HepG2 (cell line): Measurements from ENCODE around the gene TNFAIP8L1. TPM values are rescaled to one million over a fixed set of nuclear protein-coding genes. Genes with fewer than 3 reads are reported as not detected.
A peak's percentile ranks its signal among the peaks of the same experiment; 100 is the strongest.

ENCODE experiments used
- AKAP8 ChIP-seq: sonication (generic); formaldehyde crosslinking; IDR thresholded peaks from 2 replicates; pipeline ENCODE4 v1.5.1; 2020; ENCODE audit warnings: mild to moderate bottlenecking, missing genetic modification reagents
- ATF4 ChIP-seq, 2 experiments: fragments of 450-650 bp in 1 of 2; sonication (generic) in 1 of 2; formaldehyde crosslinking; IDR thresholded peaks; 2 replicates each; pipeline versions ENCODE4 v1.5.0 to v1.8.0; 2020 to 2022; ENCODE audit warnings: mild to moderate bottlenecking in 1 of 2, missing genetic modification reagents in 1 of 2
- CREBL2 ChIP-seq: sonication (generic); formaldehyde crosslinking; IDR thresholded peaks from 2 replicates; pipeline ENCODE4 v1.8.1; 2023; ENCODE audit warnings: missing genetic modification reagents, mild to moderate bottlenecking, borderline replicate concordance
- NRL ChIP-seq: sonication (generic); formaldehyde crosslinking; IDR thresholded peaks from 2 replicates; pipeline ENCODE4 v1.5.0; 2020; ENCODE audit warnings: missing genetic modification reagents, mild to moderate bottlenecking, moderate library complexity, borderline replicate concordance
- PHF20 ChIP-seq: sonication (generic); formaldehyde crosslinking; IDR thresholded peaks from 2 replicates; pipeline ENCODE4 v1.5.0; 2020; ENCODE audit warnings: mild to moderate bottlenecking, missing genetic modification reagents
- RORA ChIP-seq: sonication (generic); formaldehyde crosslinking; IDR thresholded peaks from 2 replicates; pipeline ENCODE4 v1.5.0; 2020; ENCODE audit warnings: mild to moderate bottlenecking, missing genetic modification reagents, moderate library complexity
- ZBTB2 ChIP-seq: sonication (generic); formaldehyde crosslinking; IDR thresholded peaks from 2 replicates; pipeline ENCODE4 v1.8.0; 2022; ENCODE audit warnings: low read depth, missing genetic modification reagents
- polyA plus RNA-seq, 8 experiments: library from polyadenylated mRNA; depleted of rRNA in 3 of 8; stranded (reverse) in 7 of 8; unstranded in 1 of 8; fragments of >200 nt; fragmentation: Illumina TruSeq in 4 of 8; extraction: Trizol in 4 of 8; gene quantifications; 2 replicates each; pipeline versions ENCODE4 v1.2.1 to v1.2.3, GENCODE V29; 2011 to 2016; ENCODE audit warnings: low read depth in 4 of 8, missing spikeins in 1 of 8, mixed read lengths in 1 of 8; ENCODE audit not compliant: insufficient read depth in 1 of 8
- total RNA-seq, 5 experiments: library from RNA; depleted of rRNA; stranded (reverse); fragments of >200 nt; fragmentation: Illumina TruSeq; extraction: Trizol; gene quantifications; 2 replicates each; pipeline ENCODE4 v1.2.3, GENCODE V29; 2016; ENCODE audit warnings: low read depth in 1 of 5
- TF ChIP-seq, protein P1 (sequence below): sonication (generic); formaldehyde crosslinking; IDR thresholded peaks from one replicate; pipeline ENCODE4 v1.5.1; 2020; ENCODE audit warnings: mild to moderate bottlenecking, missing genetic modification reagents; ENCODE audit errors: not compliant biosample characterization
- TF ChIP-seq, protein P2 (sequence below), 2 experiments: sonication (generic) in 1 of 2; formaldehyde crosslinking in 1 of 2; IDR thresholded peaks; 2 replicates each; pipeline versions ENCODE4 v1.6.1 to v1.9.0; 2014 to 2022; ENCODE audit warnings: antibody characterized with exemption in 1 of 2, borderline replicate concordance in 1 of 2, inconsistent platforms in 1 of 2, low read depth in 1 of 2, missing genetic modification reagents in 1 of 2

Gene TNFAIP8L1
- total and polyA plus RNA-seq, 2 of the 13 experiments (the other 11 are each of a cell fraction or from before 2014, with no cell fraction given): 13.4 to 21.4 TPM

DNA sequence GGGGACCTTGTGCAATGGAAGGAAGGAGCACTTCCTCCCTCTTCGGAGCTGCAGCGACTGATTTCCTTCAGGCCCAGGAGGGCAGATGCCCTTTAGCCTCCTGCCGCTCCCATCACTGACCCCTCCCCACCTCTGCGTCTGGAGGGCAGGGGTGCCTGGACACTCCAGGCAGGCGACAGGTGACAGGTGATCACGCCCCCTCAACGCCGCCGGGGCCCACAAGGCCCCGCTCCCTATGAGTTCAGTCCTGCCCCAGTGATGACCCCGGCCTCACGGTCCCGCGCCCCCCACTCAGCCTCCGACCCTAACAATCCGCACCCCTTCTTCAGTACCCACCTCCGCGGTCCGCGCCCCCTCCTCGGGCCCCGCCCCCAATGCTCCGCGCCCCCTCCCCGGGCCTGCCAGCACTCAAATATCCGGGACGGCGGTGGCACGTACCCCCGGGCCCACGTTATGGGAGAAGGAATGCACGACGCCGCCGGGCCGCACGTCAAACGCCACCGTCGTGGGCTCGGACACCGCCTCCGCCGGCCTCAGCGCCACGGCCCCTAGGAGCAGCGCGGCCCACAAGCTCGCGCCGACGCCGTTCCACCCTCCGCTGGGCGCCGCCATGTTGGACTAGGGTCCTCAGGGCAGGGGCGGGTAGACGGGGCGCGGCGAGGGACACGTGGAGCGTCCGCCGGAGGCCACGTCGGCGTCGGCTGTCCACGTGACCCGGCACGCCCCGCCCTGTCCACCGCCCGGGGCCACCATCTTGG, 30.6 kb downstream of the TNFAIP8L1 start, which contains the start of gene MYDGF (continued):
- TF ChIP-seq, protein P1, sequence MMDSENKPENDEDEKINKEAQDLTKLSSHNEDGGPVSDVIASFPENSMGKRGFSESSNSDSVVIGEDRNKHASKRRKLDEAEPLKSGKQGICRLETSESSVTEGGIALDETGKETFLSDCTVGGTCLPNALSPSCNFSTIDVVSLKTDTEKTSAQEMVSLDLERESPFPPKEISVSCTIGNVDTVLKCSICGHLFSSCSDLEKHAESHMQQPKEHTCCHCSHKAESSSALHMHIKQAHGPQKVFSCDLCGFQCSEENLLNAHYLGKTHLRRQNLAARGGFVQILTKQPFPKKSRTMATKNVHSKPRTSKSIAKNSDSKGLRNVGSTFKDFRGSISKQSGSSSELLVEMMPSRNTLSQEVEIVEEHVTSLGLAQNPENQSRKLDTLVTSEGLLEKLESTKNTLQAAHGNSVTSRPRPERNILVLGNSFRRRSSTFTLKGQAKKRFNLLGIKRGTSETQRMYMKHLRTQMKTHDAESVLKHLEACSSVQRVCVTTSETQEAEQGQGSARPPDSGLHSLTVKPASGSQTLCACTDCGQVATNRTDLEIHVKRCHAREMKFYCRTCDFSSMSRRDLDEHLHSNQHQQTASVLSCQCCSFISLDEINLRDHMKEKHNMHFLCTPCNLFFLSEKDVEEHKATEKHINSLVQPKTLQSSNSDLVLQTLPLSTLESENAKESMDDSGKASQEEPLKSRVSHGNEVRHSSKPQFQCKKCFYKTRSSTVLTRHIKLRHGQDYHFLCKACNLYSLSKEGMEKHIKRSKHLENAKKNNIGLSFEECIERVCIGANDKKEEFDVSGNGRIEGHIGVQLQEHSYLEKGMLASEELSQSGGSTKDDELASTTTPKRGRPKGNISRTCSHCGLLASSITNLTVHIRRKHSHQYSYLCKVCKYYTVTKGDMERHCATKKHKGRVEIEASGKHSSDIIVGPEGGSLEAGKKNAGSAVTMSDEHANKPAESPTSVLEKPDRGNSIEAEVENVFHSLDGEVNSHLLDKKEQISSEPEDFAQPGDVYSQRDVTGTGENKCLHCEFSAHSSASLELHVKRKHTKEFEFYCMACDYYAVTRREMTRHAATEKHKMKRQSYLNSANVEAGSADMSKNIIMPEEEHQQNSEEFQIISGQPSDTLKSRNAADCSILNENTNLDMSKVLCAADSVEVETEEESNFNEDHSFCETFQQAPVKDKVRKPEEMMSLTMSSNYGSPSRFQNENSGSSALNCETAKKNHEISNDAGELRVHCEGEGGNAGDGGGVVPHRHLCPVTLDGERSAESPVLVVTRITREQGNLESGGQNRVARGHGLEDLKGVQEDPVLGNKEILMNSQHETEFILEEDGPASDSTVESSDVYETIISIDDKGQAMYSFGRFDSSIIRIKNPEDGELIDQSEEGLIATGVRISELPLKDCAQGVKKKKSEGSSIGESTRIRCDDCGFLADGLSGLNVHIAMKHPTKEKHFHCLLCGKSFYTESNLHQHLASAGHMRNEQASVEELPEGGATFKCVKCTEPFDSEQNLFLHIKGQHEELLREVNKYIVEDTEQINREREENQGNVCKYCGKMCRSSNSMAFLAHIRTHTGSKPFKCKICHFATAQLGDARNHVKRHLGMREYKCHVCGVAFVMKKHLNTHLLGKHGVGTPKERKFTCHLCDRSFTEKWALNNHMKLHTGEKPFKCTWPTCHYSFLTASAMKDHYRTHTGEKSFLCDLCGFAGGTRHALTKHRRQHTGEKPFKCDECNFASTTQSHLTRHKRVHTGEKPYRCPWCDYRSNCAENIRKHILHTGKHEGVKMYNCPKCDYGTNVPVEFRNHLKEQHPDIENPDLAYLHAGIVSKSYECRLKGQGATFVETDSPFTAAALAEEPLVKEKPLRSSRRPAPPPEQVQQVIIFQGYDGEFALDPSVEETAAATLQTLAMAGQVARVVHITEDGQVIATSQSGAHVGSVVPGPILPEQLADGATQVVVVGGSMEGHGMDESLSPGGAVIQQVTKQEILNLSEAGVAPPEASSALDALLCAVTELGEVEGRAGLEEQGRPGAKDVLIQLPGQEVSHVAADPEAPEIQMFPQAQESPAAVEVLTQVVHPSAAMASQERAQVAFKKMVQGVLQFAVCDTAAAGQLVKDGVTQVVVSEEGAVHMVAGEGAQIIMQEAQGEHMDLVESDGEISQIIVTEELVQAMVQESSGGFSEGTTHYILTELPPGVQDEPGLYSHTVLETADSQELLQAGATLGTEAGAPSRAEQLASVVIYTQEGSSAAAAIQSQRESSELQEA: peak; percentile 36
- peak; percentile 79 for TF ChIP-seq PHF20 (CRISPR knock-in tag)
- peak; percentile 65 for TF ChIP-seq ZBTB2 (CRISPR knock-in tag)
- no peak for TF ChIP-seq AKAP8 (CRISPR knock-in tag)
- TF ChIP-seq CREBL2 (CRISPR knock-in tag): peak; percentile 53; the same call in 1 of the 2 replicates
- TF ChIP-seq NRL (CRISPR knock-in tag): peak; percentile 52; the same call in 1 of the 2 replicates
- peak in 1 of 2 experiments; percentile 22; a peak in 1 of 4 replicates for TF ChIP-seq ATF4 (CRISPR knock-in tag; IDR thresholded peaks at IDR 0.05)
- TF ChIP-seq RORA (CRISPR knock-in tag): no peak
- TF ChIP-seq, protein P2, sequence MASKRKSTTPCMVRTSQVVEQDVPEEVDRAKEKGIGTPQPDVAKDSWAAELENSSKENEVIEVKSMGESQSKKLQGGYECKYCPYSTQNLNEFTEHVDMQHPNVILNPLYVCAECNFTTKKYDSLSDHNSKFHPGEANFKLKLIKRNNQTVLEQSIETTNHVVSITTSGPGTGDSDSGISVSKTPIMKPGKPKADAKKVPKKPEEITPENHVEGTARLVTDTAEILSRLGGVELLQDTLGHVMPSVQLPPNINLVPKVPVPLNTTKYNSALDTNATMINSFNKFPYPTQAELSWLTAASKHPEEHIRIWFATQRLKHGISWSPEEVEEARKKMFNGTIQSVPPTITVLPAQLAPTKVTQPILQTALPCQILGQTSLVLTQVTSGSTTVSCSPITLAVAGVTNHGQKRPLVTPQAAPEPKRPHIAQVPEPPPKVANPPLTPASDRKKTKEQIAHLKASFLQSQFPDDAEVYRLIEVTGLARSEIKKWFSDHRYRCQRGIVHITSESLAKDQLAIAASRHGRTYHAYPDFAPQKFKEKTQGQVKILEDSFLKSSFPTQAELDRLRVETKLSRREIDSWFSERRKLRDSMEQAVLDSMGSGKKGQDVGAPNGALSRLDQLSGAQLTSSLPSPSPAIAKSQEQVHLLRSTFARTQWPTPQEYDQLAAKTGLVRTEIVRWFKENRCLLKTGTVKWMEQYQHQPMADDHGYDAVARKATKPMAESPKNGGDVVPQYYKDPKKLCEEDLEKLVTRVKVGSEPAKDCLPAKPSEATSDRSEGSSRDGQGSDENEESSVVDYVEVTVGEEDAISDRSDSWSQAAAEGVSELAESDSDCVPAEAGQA (IDR thresholded peaks at IDR 0.05; ENCODE audit: low read depth): peak; percentile 70; the same call in 1 of the 2 replicates
- TF ChIP-seq, protein P2 (CRISPR knock-in tag; IDR thresholded peaks at IDR 0.05; ENCODE audit: borderline replicate concordance): no peak
